Smooth muscle cell (in vitro differentiated cells): ENCODE data around the gene LUZP1. TPM values are rescaled to one million over a fixed set of nuclear protein-coding genes. Genes with fewer than 3 reads are reported as not detected.

ENCODE experiments used
- DNase-seq: peaks from one replicate; lab custom pipeline; 2025; ENCODE audit not compliant: unreplicated experiment; lab: John Stamatoyannopoulos, UW
- H2AFZ ChIP-seq: fragments of 200-600 bp; sonication (generic); 2 replicates; pipeline ENCODE4 v1.6.0; 2016; ENCODE audit warnings: antibody characterized with exemption, low read depth, mild to moderate bottlenecking
- H3F3A ChIP-seq: fragments of 200-600 bp; sonication (generic); 2 replicates; pipeline ENCODE4 v1.6.0; 2017; ENCODE audit warnings: antibody characterized with exemption, low read depth
- H3K27ac ChIP-seq: fragments of 200-600 bp; sonication (generic); 2 replicates; pipeline ENCODE4 v1.5.1; 2016; ENCODE audit warnings: low read depth, mild to moderate bottlenecking
- H3K27me3 ChIP-seq: fragments of 200-600 bp; sonication (generic); 2 replicates; pipeline ENCODE4 v1.6.1; 2016; ENCODE audit warnings: low read depth, mild to moderate bottlenecking
- H3K36me3 ChIP-seq: fragments of 200-600 bp; sonication (generic); 2 replicates; pipeline ENCODE4 v1.5.1; 2016; ENCODE audit warnings: low read depth
- H3K4me1 ChIP-seq: fragments of 200-600 bp; sonication (generic); 2 replicates; pipeline ENCODE4 v1.5.1; 2016; ENCODE audit warnings: low read depth
- H3K4me2 ChIP-seq: fragments of 200-600 bp; sonication (generic); 2 replicates; pipeline ENCODE4 v1.6.0; 2016; ENCODE audit warnings: mild to moderate bottlenecking
- H3K4me3 ChIP-seq: fragments of 200-600 bp; sonication (generic); 2 replicates; pipeline ENCODE4 v1.5.1; 2016; ENCODE audit warnings: mild to moderate bottlenecking
- H3K79me2 ChIP-seq: fragments of 200-600 bp; sonication (generic); 2 replicates; pipeline ENCODE4 v1.6.0; 2016; ENCODE audit warnings: low read depth, mild to moderate bottlenecking
- H3K9ac ChIP-seq: fragments of 200-600 bp; sonication (generic); 2 replicates; pipeline ENCODE4 v1.6.0; 2016; ENCODE audit warnings: low read depth
- H3K9me3 ChIP-seq: fragments of 200-600 bp; sonication (generic); replicated peaks from 2 replicates; pipeline ENCODE4 v1.5.1; 2016; ENCODE audit warnings: low read depth
- H4K20me1 ChIP-seq: fragments of 200-600 bp; sonication (generic); 2 replicates; pipeline ENCODE4 v1.6.0; 2016; ENCODE audit warnings: low read depth
- CTCF ChIP-seq: fragments of 200-600 bp; sonication (generic); IDR thresholded peaks from 2 replicates; pipeline ENCODE4 v1.5.1; 2017; ENCODE audit warnings: borderline replicate concordance, mild to moderate bottlenecking, antibody characterized with exemption; ENCODE audit not compliant: insufficient read depth, poor library complexity, severe bottlenecking
- WGBS: methylation state at CpG from one replicate; pipeline ENCODE4 v1.1.7; 2016; ENCODE audit warnings: low lambda C conversion rate; 5-methylcytosine and 5-hydroxymethylcytosine counted together
- polyA plus RNA-seq: library from polyadenylated mRNA; unstranded; fragments of >200 nt; fragmentation: Nextera tagmentation; extraction: Ambion mirVana; gene quantifications from 2 replicates; pipeline ENCODE4 v1.2.1, GENCODE V29; 2016
- total RNA-seq: library from RNA; depleted of rRNA; stranded (reverse); fragments of >200 nt; gene quantifications from 2 replicates; pipeline ENCODE4 v1.2.3, GENCODE V29; 2014

LUZP1 gene
- total and polyA plus RNA-seq, 2 experiments from 2014 or later, result 29.2 to 39.2 TPM

- WGBS, result 98% methylated on average over 3 of the region's 3 CpGs
- Histone ChIP-seq H3K4me3 (no peak overlapping the region), H3K4me2 (no peak overlapping the region), H3F3A (peaks cover 16% of the 10 kb centered on the region), H3K27ac (no peak overlapping the region), H3K27me3 (no peaks in the 10 kb centered on the region), H2AFZ (no peak overlapping the region), H3K9ac (no peak overlapping the region), H3K36me3 (peaks cover 30% of the 10 kb centered on the region), H3K9me3 (no peaks in the 10 kb centered on the region), H4K20me1 (peaks cover 94% of the 10 kb centered on the region), H3K79me2 (no peaks in the 10 kb centered on the region), H3K4me1 (no peaks in the 10 kb centered on the region)
- no peak for TF ChIP-seq CTCF
- DNase-seq, result no peak
Observed at GRCh38 chr1:23080885-23081284, 87.8 kb downstream of the LUZP1 start.

- TF ChIP-seq CTCF, result no peak
- Histone ChIP-seq H3K4me1 (no peaks in the 10 kb centered on the region), H3K27ac (no peak overlapping the region), H4K20me1 (peaks cover 80% of the 10 kb centered on the region), H3K27me3 (no peaks in the 10 kb centered on the region), H3K79me2 (no peaks in the 10 kb centered on the region), H3K4me3 (no peak overlapping the region), H2AFZ (no peak overlapping the region), H3K36me3 (peaks cover 29% of the 10 kb centered on the region), H3K9me3 (no peaks in the 10 kb centered on the region), H3K9ac (no peak overlapping the region), H3F3A (peaks cover 12% of the 10 kb centered on the region), H3K4me2 (no peak overlapping the region)
- 65% methylated on average over 6 of the region's 6 CpGs for WGBS
- DNase-seq, result no peak
Observed at GRCh38 chr1:23079025-23079424, 89.6 kb downstream of the LUZP1 start.

- Histone ChIP-seq H3K4me2 (no peak overlapping the region), H3K27ac (no peak overlapping the region), H2AFZ (no peak overlapping the region), H3K4me1 (no peaks in the 10 kb centered on the region), H3K9ac (no peak overlapping the region), H3K36me3 (peaks cover 26% of the 10 kb centered on the region), H3K4me3 (no peak overlapping the region), H3K79me2 (no peaks in the 10 kb centered on the region), H3K9me3 (no peaks in the 10 kb centered on the region), H4K20me1 (peaks cover 31% of the 10 kb centered on the region), H3F3A (peaks cover 12% of the 10 kb centered on the region), H3K27me3 (no peaks in the 10 kb centered on the region)
- TF ChIP-seq CTCF, result no peak
- DNase-seq, result no peak
Observed at GRCh38 chr1:23074012-23074411, 94.6 kb downstream of the LUZP1 start.

GRCh38 chr1:23069675-23070074 is 99.0 kb downstream of the LUZP1 start:
- no peak overlapping the region for H3K9ac ChIP-seq
- H3F3A ChIP-seq, result no peaks in the 10 kb centered on the region
- no peak overlapping the region for H2AFZ ChIP-seq
- no peaks in the 10 kb centered on the region for H3K9me3 ChIP-seq
- DNase-seq, result no peak
- H3K79me2 ChIP-seq, result no peaks in the 10 kb centered on the region
- TF ChIP-seq CTCF, result no peak
- no peak overlapping the region for H3K4me3 ChIP-seq
- H3K4me2 ChIP-seq, result no peak overlapping the region
- H3K36me3 ChIP-seq, result peaks cover 19% of the 10 kb centered on the region
- no peaks in the 10 kb centered on the region for H3K4me1 ChIP-seq
- H3K27ac ChIP-seq, result no peak overlapping the region
- no peaks in the 10 kb centered on the region for H3K27me3 ChIP-seq
- peaks cover 42% of the 10 kb centered on the region for H4K20me1 ChIP-seq
- 97% methylated on average over 4 of the region's 4 CpGs for WGBS
